ENCODE results near the gene TP73. TPM values are rescaled to one million over a fixed set of nuclear protein-coding genes. Genes with fewer than 3 reads are reported as not detected.
A peak's percentile ranks its signal among the peaks of the same experiment; 100 is the strongest.

TP73 gene
- total RNA-seq, 1 experiment from 2014 or later: 19.2 TPM

DNA sequence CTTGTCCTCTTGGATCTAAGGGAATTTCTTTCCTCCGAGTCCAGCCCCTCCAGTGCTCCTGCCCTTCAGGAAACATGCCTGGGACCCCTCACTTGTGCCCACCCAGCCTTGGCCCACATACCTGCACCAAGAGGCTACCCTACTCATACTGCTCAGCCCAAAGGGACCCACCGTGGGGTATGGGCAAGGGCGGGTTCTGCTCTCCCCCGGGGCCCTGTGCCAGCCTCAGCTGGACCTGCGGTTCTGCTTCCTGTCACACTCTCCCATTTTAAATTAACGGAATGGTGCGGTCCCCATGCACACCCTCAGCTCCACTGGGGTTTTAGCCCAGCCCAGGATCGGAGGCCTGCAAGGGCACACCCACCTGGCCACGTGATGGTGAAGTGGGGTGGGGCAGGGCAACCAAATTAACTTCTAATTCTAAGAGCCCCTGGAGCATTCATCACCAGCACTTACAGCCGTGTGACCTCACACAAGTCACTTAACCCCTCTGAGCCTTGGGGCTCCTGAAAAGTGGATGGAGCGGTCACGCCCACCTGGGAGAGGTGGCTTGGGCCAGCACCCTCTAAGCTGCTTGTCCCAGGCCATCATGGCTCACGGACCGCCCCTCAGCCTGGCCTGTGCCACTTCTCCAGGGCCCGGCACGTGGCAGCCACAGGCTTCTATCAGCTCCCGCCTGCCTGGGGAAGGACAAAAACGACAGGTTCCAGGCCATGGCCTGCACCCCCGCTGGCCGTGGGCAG is 28.3 kb downstream of the TP73 start (continued):
- TF ChIP-seq, protein P1, sequence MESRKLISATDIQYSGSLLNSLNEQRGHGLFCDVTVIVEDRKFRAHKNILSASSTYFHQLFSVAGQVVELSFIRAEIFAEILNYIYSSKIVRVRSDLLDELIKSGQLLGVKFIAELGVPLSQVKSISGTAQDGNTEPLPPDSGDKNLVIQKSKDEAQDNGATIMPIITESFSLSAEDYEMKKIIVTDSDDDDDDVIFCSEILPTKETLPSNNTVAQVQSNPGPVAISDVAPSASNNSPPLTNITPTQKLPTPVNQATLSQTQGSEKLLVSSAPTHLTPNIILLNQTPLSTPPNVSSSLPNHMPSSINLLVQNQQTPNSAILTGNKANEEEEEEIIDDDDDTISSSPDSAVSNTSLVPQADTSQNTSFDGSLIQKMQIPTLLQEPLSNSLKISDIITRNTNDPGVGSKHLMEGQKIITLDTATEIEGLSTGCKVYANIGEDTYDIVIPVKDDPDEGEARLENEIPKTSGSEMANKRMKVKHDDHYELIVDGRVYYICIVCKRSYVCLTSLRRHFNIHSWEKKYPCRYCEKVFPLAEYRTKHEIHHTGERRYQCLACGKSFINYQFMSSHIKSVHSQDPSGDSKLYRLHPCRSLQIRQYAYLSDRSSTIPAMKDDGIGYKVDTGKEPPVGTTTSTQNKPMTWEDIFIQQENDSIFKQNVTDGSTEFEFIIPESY (IDR thresholded peaks at IDR 0.05; ENCODE audit: extremely low read depth, insufficient replicate concordance, low read length): no peak
- TF ChIP-seq FOSL1 (IDR thresholded peaks at IDR 0.05; ENCODE audit: low read depth) (no peak), SP1 (IDR thresholded peaks at IDR 0.05; ENCODE audit: low read depth) (no peak), EZH2phosphoT487 (IDR thresholded peaks at IDR 0.05; ENCODE audit: borderline replicate concordance) (no peak), ELF1 (IDR thresholded peaks at IDR 0.05; ENCODE audit: borderline replicate concordance, low read depth) (no peak), POLR2A (IDR thresholded peaks at IDR 0.05; ENCODE audit: borderline replicate concordance, extremely low read depth, insufficient read depth, insufficient read length) (no peak), SRF (IDR thresholded peaks at IDR 0.05; ENCODE audit: low read depth) (no peak)
- TF ChIP-seq, protein P2, sequence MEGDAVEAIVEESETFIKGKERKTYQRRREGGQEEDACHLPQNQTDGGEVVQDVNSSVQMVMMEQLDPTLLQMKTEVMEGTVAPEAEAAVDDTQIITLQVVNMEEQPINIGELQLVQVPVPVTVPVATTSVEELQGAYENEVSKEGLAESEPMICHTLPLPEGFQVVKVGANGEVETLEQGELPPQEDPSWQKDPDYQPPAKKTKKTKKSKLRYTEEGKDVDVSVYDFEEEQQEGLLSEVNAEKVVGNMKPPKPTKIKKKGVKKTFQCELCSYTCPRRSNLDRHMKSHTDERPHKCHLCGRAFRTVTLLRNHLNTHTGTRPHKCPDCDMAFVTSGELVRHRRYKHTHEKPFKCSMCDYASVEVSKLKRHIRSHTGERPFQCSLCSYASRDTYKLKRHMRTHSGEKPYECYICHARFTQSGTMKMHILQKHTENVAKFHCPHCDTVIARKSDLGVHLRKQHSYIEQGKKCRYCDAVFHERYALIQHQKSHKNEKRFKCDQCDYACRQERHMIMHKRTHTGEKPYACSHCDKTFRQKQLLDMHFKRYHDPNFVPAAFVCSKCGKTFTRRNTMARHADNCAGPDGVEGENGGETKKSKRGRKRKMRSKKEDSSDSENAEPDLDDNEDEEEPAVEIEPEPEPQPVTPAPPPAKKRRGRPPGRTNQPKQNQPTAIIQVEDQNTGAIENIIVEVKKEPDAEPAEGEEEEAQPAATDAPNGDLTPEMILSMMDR (IDR thresholded peaks at IDR 0.05 in 2 of 3, conservative IDR thresholded peaks at IDR 0.05 in 1 of 3; ENCODE audit: borderline replicate concordance in 1 of 3, insufficient read depth in 1 of 3, low read depth in 2 of 3, low read length in 2 of 3): no peak

DNA sequence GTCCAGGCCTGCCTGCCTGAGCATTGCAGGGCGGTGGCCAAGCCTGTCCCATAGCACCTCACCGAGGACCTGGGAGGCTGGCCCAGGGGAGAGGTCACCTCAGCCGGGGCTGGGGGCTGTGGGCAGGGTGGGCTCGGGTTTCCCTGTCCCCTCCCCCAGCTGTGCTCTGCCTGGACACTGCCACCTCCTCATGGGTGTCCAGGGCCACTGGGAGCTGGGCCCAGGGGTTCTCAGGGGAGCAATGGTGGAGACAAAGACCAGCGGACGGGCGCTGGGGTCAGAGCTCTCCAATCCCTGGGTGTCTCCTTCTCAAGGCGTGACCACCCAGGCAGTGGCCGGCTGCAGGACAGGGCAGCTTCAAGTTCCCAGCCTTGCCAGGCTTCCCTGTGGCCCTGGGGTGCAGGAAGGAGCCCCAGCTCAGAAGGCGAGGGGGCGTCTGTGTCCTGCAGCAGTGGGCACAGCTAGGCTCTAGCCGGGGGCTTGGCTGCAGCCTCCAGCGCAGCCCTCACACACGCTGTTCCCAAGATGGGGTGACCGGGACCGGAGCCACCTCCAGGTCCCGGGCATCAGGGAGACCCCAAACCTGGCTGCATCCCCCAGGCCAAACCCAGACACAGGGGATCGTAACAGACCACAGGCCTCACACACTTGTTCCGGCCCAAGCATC is 29.0 kb downstream of the TP73 start:
- Histone ChIP-seq H3K9me2 (ENCODE audit: insufficient read depth) (no peaks in the 10 kb centered on the region), H3K36me3 (ENCODE audit: control insufficient read depth in 1 of 2, insufficient read depth in 2 of 2, low read length in 2 of 2) (no peaks in the 10 kb centered on the region), H3K4me2 (ENCODE audit: low read length) (no peak overlapping the region), H2AFZ (ENCODE audit: low read depth, low read length, poor library complexity, severe bottlenecking) (no peak overlapping the region), H3K9me3 (ENCODE audit: control insufficient read depth in 1 of 2, insufficient read depth in 1 of 2, low read depth in 1 of 2, low read length in 2 of 2) (no peaks in the 10 kb centered on the region), H3K27ac (ENCODE audit: low read depth, low read length) (peak overlapping the region; percentile 12; the same call in 1 of the 2 replicates), H3K4me1 (ENCODE audit: control insufficient read depth in 1 of 2, insufficient read depth in 2 of 2, low read length in 2 of 2) (peaks cover 7 to 19% of the 10 kb centered on the region in 2 experiments; a peak in 3 of 4 replicates), H3K79me2 (ENCODE audit: insufficient read depth, low read length) (peaks cover 11% of the 10 kb centered on the region; the same call in 1 of the 2 replicates), H3K4me3 (replicated peaks in 1 of 2; ENCODE audit: low read depth in 1 of 2, low read length in 2 of 2) (no peak overlapping the region), H4K20me1 (ENCODE audit: insufficient read depth) (no peaks in the 10 kb centered on the region), H3K9ac (ENCODE audit: low read length) (no peak overlapping the region), H3K27me3 (ENCODE audit: insufficient read depth, low read length) (no peaks in the 10 kb centered on the region)
- ATAC-seq: no peak
- intact Hi-C loops (cut with micrococcal nuclease): no loop called here
- POLR2A ChIA-PET: no interaction called here
- CTCF ChIA-PET: no interaction called here
- DNase-seq (ENCODE audit: low read depth, low spot score): no peak
- RAD21 ChIA-PET (ENCODE audit: low non-redundant PET in 1 of 2, low total read pairs in 2 of 2, uncharacterized antibody in 2 of 2, unreplicated experiment in 2 of 2): no interaction called here
- BruUV-seq (replicated peaks): no TSS peak
- TF ChIP-seq FOSL1 (IDR thresholded peaks at IDR 0.05; ENCODE audit: low read depth) (no peak), CEBPB (IDR thresholded peaks at IDR 0.05; ENCODE audit: low read depth) (no peak), POLR2A (IDR thresholded peaks at IDR 0.05; ENCODE audit: borderline replicate concordance, extremely low read depth, insufficient read depth, insufficient read length) (no peak), SIN3A (IDR thresholded peaks at IDR 0.05; ENCODE audit: low read depth) (no peak), SRF (IDR thresholded peaks at IDR 0.05; ENCODE audit: low read depth) (no peak)
- TF ChIP-seq, protein P3, sequence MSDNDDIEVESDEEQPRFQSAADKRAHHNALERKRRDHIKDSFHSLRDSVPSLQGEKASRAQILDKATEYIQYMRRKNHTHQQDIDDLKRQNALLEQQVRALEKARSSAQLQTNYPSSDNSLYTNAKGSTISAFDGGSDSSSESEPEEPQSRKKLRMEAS (IDR thresholded peaks at IDR 0.05): no peak
